Omental fat pad (tissue), 4 donors: ENCODE data around the gene GPX2. TPM values are rescaled to one million over a fixed set of nuclear protein-coding genes. Genes with fewer than 3 reads are reported as not detected.

Experiments
- ATAC-seq: fragments of 150-250 bp; one replicate; pipeline ENCODE4 v1.9.1; 2016; ENCODE audit warnings: mild to moderate bottlenecking, moderate library complexity; ENCODE audit not compliant: low FRiP score
- DNase-seq: peaks from one replicate; pipeline ENCODE4 v3.0.0-alpha.2; 2019; ENCODE audit warnings: low spot score
- CTCF ChIP-seq, 3 donors: fragments of 450-650 bp; IDR thresholded peaks; one replicate each; pipeline ENCODE4 v1.5.1; 2016 to 2017; ENCODE audit warnings: antibody characterized with exemption in 3 of 3, mild to moderate bottlenecking in 3 of 3, moderate library complexity in 2 of 3
- small RNA-seq: library from RNA; depleted of rRNA; stranded (forward); fragments of <200 nt; gene quantifications from one replicate; pipeline ENCODE3, GENCODE V24; 2016
- total RNA-seq, 4 donors: library from RNA; depleted of rRNA; stranded (reverse); fragments of >200 nt; gene quantifications; one replicate each; pipeline ENCODE4 v1.1.0, GENCODE V29; 2016

The GPX2 gene
- total RNA-seq, 4 donors from 2014 or later, result not detected

GRCh38 chr14:64899958-64900357, 42.6 kb downstream of the GPX2 start:
- TF ChIP-seq CTCF (IDR thresholded peaks at IDR 0.05), result no peak
- ATAC-seq, result peak; percentile 79
- DNase-seq, result no peak

GRCh38 chr14:64891839-64892375, 50.6 kb downstream of the GPX2 start:
- TF ChIP-seq CTCF (IDR thresholded peaks at IDR 0.05), result no peak
- DNase-seq (no peak), ATAC-seq (peak; percentile 64)

- no peak for ATAC-seq
- TF ChIP-seq CTCF (IDR thresholded peaks at IDR 0.05), result no peak
- no peak for DNase-seq
These were observed 51.2 kb downstream of the GPX2 start for GRCh38 chr14:64891173-64891838.

- ATAC-seq (no peak), DNase-seq (no peak)
- TF ChIP-seq CTCF (IDR thresholded peaks at IDR 0.05), result no peak
These were observed 53.2 kb downstream of the GPX2 start for GRCh38 chr14:64889352-64889751.

Small RNA genes lying within 50 kb of the gene (small RNA-seq; reads per million reads assigned to genes)
- not detected for gene RPPH1-2P

Other genes starting within 250 kb of the GPX2 start
- gene PLEKHG3, start 238.3 kb downstream of the GPX2 start, total RNA-seq, result 10 to 100 TPM; 29.6 to 45.9 (median 37.5) TPM
- gene SPTB, start 62.8 kb downstream of the GPX2 start, total RNA-seq, result 1 to 10 TPM; 1.1 to 3.5 (median 1.4) TPM
- 100 to 1,000 TPM in 1 of 4 donors, 10 to 100 TPM in 3; 53.6 to 113 (median 81.9) TPM for gene CHURC1, start 28.3 kb downstream of the GPX2 start, total RNA-seq
- 1 to 10 TPM; 1.6 to 3.8 (median 2.4) TPM for gene RAB15, start 29.6 kb upstream of the GPX2 start, total RNA-seq
- gene FNTB, start 44.1 kb upstream of the GPX2 start, total RNA-seq, result 10 to 100 TPM in 3 of 4 donors, 1 to 10 TPM in 1; 8.4 to 16.7 (median 13.7) TPM
- 10 to 100 TPM; 38.6 to 69.8 (median 55.3) TPM for gene MAX, start 159.8 kb upstream of the GPX2 start, total RNA-seq